T-helper 1 cell treated with Interleukin-12 subunit alpha and Interleukin-12 subunit beta and Interleukin-4 antibody, amounts not matched to agents 30 μg/mL and 1 μg/mL, for 36 hours (primary cell): ENCODE measurements around the gene TP53BP2.

Experiments used
- H3K27ac Mint-ChIP-seq: one replicate; pipeline ENCODE4 v1.8.0; 2021; ENCODE audit warnings: mild to moderate bottlenecking, mixed read lengths
- H3K27me3 Mint-ChIP-seq: one replicate; pipeline ENCODE4 v1.8.0; 2021; ENCODE audit warnings: low read depth, mixed read lengths
- H3K36me3 Mint-ChIP-seq: one replicate; pipeline ENCODE4 v1.8.0; 2021; ENCODE audit warnings: low read depth, mixed read lengths
- H3K4me1 Mint-ChIP-seq: one replicate; pipeline ENCODE4 v1.8.0; 2021; ENCODE audit warnings: low read depth, mixed read lengths
- H3K4me3 Mint-ChIP-seq: one replicate; pipeline ENCODE4 v1.8.0; 2021; ENCODE audit warnings: mild to moderate bottlenecking, moderate library complexity, mixed read lengths
- H3K9me3 Mint-ChIP-seq: one replicate; pipeline ENCODE4 v1.8.0; 2021; ENCODE audit warnings: mixed read lengths

TP53BP2 gene

DNA sequence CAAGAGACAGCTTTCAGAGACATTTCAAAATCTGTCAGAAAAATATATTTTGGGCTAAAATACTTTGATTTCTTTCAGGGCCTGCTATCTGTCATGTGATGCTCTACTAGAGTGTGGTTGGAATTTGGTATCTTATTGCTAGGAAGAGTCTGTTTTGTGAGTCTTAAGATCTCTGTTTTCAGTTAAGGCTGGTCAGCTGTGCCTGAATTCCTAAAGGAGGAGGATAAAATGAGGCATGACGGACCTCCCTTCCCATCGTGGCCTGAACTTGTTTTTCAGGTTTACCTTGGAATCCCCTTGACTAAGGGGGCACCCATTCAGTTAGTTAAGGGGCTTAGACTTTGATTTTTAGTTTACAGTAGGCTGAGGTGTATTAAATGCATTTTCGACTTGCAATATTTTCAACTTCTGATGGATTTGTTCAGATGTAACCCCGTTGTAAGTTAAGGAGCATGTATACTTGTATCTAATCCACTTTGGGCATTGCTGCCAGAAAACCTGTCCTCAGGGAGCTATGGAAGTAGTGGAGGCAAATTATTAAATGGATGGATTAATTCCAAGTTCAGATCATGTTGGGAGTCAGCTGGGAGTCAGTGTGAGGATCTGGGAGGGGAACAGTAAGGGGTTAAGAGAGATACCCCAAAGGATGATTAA is 115.1 kb downstream of the TP53BP2 start:
- no peak overlapping the region for H3K27ac Mint-ChIP-seq
- H3K4me3 Mint-ChIP-seq, result no peak overlapping the region
- peaks cover 52% of the 10 kb centered on the region for H3K36me3 Mint-ChIP-seq
- no peaks in the 10 kb centered on the region for H3K9me3 Mint-ChIP-seq
- peaks cover 56% of the 10 kb centered on the region for H3K4me1 Mint-ChIP-seq
- H3K27me3 Mint-ChIP-seq, result no peaks in the 10 kb centered on the region

DNA sequence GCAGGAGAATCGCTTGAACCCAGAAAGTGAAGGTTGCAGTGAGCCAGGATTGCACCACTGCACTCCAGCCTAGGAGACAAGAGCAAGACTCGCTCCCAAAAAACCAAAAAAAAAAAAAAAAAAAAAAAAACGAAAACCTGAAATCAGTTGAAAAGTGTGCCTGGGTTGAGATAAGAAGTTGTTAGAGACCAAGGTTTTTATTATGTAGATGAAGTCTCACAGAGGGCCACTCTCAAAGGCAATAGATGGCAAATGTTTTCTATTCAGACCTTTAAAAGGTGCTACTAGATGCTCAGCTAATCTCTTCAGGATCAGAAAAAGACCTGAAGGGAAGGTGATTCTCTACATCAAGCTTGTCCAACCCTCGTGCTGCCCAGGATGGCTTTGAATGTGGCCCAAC is 115.8 kb downstream of the TP53BP2 start:
- no peak overlapping the region for H3K27ac Mint-ChIP-seq
- no peaks in the 10 kb centered on the region for H3K27me3 Mint-ChIP-seq
- peaks cover 58% of the 10 kb centered on the region for H3K36me3 Mint-ChIP-seq
- H3K4me1 Mint-ChIP-seq, result peaks cover 56% of the 10 kb centered on the region
- no peak overlapping the region for H3K4me3 Mint-ChIP-seq
- no peaks in the 10 kb centered on the region for H3K9me3 Mint-ChIP-seq
